ENCODE data around the gene MARK2.
"Not testable (repeated sequence)": the region's sequence is repeated elsewhere in the genome, so short reads cannot be mapped to it uniquely, and the experiment has no call there.

The MARK2 gene

DNA sequence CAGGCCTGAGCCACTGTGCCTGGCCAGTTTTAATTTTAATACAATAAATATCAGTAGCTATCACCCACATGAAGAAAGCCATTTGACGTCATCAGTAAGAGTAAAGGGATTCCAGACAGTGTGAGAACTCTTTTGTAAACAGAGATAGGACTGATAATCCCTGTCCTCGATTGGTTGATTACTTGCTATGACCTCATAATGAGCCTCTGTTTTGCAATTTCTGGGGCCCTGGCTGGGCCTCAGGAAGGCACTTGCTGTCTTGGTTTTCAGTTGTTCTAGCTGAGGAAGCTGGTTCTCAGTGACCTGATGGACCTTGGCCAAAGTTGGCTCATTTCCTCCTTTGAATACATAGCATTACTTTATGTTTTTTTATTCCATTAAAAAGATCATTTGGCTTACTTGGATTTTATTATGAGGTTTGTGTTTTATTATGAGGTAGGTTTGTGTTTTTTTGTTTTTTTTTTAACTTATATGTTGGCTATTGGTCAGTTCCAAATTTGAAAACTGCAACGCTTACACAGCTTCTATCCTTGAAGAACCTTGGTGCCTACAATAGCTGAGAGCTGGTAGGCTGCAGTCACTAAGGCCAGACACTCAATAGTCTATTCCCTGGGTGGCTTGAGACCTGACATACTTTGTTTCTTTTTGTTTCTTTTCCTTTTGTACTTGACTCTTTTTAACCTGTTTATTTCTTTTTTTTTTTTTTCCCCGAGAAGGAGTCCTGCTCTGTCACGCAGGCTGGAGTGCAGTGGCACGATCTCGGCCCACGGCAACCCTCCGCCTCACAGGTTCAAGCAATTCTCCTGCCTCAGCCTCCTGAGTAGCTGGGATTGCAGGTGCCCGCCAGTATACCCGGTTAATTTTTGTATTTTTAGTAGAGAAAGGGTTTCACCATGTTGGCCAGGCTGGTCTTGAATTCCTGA, 20.0 kb downstream of the MARK2 start:
- DNase-seq = no peak

DNA sequence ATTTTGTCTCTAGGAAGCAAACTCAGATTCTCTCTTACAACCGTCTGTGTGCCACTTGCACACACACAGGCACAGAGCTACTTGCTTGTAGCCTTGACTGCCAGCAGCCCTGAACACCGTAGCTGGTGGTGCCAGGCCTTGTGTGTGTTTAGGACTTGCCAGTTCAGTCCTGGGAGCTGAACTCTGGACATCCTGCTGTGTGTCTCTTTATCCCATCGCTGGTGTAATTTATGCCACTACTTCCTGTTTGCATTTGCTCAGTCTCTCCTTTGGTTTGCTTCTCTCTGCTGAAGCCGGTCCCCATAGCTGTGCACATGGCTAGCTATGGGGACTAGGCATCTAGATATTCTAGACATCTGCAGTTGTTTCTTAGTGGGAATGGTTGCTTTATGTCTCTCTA, 24.0 kb downstream of the MARK2 start:
- no peak for DNase-seq

- DNase-seq = not testable (repeated sequence)
These were observed 24.7 kb downstream of the MARK2 start for GRCh38 chr11:63863620-63864019.

- no peak for DNase-seq
These were observed 27.3 kb downstream of the MARK2 start for GRCh38 chr11:63866211-63866610.

DNA sequence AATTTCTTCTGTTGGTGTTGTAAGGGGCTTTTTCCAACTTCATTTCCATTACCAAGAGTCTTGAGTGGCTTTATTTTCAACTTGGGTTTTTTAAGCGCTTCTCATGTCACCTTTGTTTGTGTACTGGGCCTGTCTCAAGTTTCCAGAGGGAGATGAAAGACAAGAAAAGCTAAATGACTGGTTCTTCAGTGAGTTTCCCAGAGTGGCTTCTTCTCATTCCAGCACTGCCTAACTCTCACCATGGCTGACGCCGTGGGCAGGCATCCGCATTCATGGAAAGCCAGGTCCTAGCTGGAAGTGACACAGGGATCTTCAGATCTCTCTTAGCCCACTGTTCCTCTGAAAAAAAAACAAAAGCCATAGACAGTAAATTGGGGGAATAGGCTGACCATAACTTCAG, 28.6 kb downstream of the MARK2 start:
- DNase-seq = no peak

DNA sequence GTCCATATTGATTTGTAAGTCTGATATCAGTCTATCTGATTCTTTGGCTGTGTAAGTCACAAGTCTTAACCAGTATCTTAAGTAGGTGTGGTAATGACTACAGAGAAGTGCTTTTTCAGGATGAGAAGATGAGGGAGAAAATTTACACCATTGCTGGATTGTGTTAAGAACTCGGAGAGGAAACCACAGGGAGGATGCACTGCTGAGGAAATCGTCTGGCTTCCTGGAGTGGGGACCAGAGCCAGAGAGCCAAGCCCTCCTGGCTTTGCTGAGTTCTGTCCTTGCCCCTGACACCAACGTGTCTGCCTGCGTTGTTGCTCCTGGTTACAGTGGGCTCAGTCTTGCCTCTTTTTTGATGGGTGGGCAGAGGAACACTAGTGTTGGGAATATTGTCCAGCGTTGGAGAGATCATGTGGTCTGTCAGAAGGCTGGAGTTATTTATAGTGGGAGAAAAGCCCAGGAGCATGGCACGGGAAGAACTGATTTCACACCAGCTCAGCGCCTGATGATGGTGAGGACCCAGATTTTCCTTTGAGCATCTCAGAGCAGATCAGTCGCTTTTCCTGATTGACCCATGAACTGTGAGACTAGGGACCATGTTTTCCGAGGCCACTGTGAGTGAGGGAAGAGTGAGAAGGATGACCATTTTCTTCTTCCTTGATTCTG, 29.6 kb downstream of the MARK2 start:
- no peak for DNase-seq

DNA sequence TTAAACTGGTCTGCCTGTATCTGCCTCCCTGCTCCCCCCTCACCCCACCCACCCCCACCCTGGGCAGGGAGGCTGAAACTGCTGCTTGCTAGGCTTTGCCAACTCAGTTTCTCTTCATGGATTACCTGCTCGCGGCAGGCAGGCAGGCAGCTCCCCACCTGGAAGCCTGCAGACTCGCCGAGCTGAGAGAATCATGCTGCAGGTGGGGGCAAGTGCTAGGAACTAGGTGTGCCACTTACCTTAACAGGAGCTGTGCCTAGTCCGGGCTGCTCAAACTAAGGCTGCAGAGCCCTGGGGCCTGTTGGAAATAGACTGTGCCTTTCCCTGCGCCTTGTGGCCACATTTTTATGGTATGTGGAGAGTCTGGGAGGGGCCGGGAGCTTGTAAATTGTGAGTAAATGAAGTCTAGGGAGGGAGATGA, 30.3 kb downstream of the MARK2 start:
- DNase-seq = no peak

GRCh38 chr11:63869683-63870082, 30.8 kb downstream of the MARK2 start:
- DNase-seq = no peak

GRCh38 chr11:63870351-63871140, 31.6 kb downstream of the MARK2 start:
- DNase-seq = no peak

DNA sequence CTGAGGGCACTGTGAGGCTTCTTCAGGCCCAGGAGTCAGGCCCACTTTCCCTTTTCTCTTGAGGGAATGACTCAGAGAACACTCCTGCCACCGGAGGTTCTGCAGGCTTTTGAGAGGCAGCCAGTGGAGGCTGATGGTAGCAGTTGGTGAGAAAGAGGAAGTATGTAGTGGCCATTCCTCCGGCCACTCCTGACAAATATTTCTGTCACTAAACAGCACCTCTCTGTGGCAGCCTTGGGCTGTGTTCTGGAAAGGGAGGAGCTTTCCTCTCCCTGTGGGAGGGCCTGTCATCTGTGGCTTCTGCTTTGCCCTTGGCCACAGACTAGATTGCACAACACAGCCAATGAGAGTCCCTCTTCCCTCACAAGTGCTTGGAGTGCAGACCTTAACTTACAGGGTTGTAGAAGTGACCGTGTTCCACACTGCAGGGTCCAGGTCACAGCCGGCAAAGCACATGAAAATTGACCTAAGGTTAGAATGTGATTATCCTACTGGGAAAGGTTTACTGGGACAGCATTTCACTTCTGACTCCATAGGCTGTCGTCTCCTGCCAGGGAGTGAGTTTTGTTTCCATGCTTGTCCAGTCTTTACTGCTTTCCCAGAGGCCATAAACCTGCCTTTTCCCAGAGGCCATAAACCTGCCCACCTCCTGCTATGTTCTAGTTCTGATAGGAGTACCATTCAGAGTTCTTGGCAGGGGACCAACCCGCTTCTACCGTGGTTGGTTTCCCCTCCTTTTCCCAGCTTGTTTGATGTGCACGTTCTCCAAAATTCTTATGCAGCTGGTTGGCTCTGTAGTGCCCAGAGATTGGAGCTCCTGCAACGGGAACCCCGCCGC, 33.3 kb downstream of the MARK2 start:
- DNase-seq = no peak

- no peak for DNase-seq
These were observed 33.9 kb downstream of the MARK2 start for GRCh38 chr11:63872800-63873197.

- DNase-seq = no peak
These were observed 34.4 kb downstream of the MARK2 start for GRCh38 chr11:63873311-63873710.

DNA sequence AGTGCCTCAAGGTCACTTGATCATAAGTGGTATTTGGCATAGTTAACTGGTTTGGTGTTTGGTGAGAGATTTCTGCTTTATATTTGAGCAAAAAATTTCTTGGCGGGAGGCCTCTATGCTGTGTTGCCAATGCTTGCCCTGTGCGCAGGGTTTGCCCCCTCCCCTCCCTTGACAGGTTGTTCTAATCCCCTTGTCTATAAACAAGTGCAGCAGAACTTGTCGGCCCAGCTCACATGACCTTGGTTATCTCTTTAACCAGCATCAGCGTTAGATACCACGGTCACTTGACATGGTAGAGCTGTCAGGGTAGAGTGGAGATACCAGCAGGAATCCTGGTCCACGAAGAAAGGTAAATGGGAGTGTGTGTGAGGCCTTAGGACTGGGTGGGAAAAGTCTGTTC, 35.6 kb downstream of the MARK2 start:
- no peak for DNase-seq

GRCh38 chr11:63875506-63876065, 36.7 kb downstream of the MARK2 start:
- no peak for DNase-seq

DNA sequence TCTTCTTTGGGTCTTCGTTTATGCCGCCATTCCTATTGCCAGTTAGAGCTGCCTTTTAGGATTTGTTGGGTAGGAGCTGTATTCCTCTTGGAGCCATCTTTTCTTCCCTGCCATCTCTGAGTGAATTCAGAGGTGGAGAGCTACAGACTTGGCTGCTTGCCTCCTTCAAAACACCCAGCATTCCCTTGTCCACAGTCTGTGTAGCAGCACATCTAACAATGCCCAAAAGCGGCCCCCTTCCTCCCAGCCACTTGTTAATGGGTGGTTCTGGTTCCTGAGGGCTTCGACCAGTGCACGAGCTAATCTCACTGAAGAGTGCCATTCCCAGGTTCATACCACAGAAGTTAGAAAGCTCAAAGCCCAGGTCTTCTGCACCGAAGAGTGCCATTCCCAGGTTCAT, 37.7 kb downstream of the MARK2 start:
- no peak for DNase-seq

- no peak for DNase-seq
These were observed 38.8 kb downstream of the MARK2 start for GRCh38 chr11:63877658-63878241.

GRCh38 chr11:63879598-63880402, 40.9 kb downstream of the MARK2 start:
- no peak for DNase-seq

GRCh38 chr11:63880403-63880790, 41.5 kb downstream of the MARK2 start:
- DNase-seq = no peak

DNA sequence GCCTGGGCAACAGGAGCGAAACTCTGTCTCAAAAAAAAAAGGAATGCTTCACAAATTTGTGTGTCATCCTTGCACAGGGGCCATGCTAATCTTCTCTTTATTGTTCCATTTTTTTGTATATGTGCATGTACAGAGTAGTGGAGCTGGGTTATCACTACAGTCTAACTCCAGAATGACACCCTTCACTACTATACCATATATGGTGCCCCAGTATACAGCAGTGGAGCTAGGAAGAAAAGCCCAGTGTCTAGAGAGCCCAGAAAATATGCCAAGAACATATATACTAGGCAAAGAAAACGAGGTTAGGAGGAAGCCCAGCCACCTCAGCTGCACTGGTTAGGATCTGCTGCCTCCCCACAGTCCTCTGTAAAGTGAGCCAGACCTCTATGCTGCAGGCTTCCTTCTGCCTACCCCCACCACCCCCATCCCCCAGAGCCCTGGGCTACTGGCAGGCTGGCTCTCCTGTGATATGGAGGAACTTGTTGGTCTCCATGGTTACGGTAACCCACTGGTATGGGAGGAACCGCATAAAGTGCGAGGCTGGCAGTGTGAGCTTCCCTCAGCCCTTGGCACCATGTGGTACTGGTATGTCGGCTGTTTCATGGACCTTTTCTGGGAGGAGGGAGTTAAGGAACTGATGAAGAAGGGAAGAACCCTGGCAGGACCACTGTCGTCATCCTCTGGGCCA, 43.8 kb downstream of the MARK2 start:
- DNase-seq = no peak

DNA sequence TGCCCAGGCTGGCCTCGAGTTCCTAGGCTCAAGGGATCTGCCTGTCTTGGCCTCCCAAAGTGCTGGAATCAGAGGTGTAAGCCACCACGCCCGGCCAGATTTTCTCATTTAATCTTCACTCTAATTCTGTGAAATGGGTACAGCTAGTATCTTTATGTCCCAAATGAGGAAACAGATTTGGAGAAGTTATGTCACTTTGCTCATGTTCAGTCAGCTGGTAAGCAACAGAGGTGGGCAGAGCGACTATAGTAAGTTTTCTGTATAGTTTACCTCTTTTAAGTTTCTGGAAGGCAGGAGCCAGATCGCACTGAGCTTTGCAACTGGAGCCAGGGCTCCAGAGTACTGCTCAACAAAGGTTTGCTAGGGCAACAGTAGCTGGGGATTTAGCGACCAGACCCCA, 44.9 kb downstream of the MARK2 start:
- DNase-seq = no peak
